GM21423 (cell line): ENCODE results near the gene SLC25A45.
A peak's percentile ranks its signal among the peaks of the same experiment; 100 is the strongest.

Experiments
- ATAC-seq: cut with Tn5 transposase; IDR thresholded peaks from one replicate; pipeline ENCODE4 v1.9.1; 2021; ENCODE audit warnings: mild to moderate bottlenecking, moderate library complexity; ENCODE audit not compliant: unreplicated experiment

The SLC25A45 gene

GRCh38 chr11:65389294-65389980 is 7.0 kb upstream of the SLC25A45 start:
- no peak for ATAC-seq

DNA sequence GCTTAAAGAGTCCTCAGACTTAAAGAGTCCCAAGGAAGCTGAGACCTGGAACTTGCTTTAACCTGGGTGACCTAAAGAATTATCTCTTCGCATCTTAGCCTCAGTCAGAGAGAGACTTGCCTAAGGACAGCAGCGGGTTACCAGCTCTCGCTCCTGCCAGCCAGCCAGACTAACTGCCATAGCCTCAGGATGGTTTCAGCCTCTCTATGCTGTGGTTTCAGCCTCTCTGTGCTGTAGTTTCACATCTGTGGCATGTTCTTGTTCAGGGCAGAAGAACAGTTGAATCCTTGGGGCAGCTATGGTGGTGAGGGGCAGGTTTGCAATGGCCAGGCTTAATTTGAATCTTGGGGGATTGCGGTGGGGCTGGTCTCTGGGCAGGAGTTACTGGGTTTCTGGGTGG is 6.3 kb upstream of the SLC25A45 start:
- ATAC-seq, result no peak

DNA sequence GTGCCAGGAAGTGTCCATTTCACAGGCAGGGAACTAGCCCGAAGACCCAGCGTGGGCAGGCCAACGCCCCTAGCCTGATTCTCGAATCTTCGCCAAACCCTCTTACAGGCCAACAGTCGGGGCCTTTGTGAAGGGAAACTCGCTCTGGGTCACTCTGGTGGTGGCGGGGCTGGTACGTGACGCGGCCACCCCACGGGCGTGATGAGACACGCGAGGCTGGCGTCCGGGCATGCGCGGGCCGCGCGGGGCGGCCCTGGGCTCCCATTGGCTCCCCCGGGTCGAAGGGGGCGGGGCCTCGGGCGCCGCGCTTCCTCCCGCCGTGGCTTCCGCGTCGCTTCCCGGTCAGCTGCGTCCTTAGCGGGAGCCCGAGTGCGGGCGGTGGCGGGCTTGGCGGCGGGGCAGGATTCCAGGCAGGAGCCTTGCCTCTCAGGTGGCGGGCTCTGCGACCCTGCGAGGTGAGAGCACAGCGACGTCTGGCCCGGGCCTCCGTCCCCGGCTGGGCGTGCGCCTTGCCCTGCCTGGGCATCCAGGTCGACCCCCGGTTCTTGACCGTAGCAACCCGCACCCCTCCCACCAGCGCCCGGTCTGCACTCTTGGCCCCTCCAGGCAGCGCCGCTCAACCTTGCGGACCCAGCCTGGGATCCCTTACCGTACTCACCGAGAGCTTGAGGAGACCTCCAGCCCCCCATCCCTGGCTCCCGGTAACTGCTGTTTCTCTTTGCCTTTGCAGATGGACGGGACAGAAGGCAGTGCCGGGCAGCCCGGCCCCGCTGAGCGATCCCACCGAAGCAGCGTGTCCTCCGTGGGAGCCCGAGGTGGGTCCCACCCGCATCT is 4.1 kb upstream of the SLC25A45 start, which contains the start of gene FRMD8:
Gene FRMD8 (plus strand): TSS at position 331 of the 834 bp plus-strand sequence. CDS start 400 bp downstream, at position 731.
- peak; percentile 34 for ATAC-seq

GRCh38 chr11:65384301-65384889 is 1.9 kb upstream of the SLC25A45 start:
- no peak for ATAC-seq

GRCh38 chr11:65383778-65384177 is 1.3 kb upstream of the SLC25A45 start:
- ATAC-seq, result no peak

- ATAC-seq, result no peak
Observed at GRCh38 chr11:65382804-65383368, 440 bp upstream of the SLC25A45 start.

GRCh38 chr11:65381716-65382032 is 772 bp downstream of the SLC25A45 start:
- no peak for ATAC-seq

- ATAC-seq, result no peak
Observed at GRCh38 chr11:65380460-65381119, 1.9 kb downstream of the SLC25A45 start.

DNA sequence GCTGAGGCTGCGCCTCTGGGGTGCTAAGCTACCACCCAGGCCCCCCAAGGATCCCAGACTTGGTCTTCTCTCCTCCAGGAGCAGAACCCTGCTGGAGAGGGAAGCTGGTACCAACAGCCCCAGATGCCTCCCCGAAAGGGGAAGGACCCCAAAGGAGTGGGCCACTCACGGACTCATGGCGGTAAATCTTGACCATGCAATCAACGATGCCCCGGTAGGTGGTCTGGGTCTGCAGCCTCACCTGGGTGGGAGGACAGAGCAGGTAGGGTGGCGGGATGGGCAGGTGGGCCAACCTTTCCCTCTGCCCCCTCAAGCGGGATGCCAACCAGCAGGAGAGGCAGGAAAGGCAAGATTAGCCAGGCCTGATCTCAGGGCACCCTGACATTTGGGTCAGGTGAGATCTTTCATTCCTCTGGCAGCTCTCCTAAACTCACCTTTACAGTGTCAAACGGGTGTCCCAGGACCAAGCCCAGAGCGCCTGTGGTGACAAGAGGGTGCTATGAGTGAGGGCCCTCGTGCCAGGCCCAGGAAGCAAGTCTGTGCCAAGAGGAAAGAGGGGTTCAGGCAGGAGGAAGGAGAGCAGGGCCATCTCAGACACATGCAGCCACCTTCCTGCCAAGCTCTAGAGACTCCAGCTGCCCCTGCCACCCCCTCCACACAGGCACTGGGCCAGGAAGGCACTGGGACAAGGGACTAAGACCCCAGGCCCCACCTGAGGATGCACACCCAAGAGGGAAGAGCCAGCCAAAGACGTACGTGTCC is 2.6 kb downstream of the SLC25A45 start:
- ATAC-seq, result no peak

- no peak for ATAC-seq
Observed at GRCh38 chr11:65378928-65379638, 3.4 kb downstream of the SLC25A45 start.

DNA sequence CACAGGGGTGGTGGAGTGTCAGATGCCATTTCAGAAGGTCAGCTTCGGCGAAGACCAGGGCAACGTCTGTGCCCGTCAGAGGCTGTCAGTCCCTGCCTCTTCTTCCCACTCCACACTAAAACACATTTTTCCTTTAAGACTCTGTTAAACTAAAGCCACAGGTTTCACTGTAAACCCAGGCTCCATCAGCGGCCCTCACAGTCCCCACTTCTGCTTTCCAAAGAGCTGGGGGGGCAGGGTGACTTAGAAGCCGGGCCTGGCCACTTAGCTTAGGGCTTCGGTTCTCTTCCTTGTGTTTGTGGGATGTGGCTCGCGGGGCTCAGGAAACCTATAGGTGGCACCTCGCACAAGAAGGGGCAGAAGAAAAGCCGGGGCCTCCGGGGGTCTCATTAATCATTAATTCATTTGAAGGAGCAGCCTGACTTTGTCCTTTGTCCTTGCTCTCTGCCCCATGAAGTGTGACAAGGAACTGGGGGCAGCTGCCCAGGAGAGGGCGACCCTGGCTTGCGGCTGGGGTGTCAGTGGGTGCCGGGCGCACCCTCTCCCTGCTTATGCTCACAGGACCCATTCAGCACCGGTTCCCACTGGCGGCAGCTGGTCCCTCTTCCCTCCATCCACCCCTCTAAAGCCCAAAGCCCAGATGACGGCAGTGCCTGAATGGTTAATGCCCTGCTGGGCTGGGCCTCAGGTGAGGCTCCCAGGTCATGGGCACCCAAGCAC is 4.1 kb downstream of the SLC25A45 start:
- ATAC-seq, result no peak

DNA sequence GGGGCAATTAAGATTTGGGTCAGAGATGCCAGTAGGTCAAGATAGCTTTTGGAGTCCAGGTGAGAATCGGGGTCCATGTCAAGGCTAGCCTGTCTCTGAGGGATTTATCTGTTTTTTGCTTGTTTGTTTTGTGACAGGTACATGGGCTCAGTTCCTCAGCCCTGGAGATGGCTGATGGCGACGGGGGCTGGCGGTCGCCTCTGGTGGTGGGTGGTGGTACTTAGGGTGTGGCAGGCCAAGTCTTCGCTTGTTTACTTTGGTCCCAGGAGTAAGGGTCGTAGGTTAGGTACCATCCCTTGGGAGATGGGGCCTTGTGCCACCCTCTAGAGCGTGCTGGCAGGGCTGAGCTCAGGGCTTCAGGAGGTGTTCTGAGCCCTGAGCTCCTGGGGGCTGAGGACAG is 4.7 kb downstream of the SLC25A45 start:
- ATAC-seq, result no peak

GRCh38 chr11:65377036-65377435 is 5.4 kb downstream of the SLC25A45 start:
- ATAC-seq, result no peak

DNA sequence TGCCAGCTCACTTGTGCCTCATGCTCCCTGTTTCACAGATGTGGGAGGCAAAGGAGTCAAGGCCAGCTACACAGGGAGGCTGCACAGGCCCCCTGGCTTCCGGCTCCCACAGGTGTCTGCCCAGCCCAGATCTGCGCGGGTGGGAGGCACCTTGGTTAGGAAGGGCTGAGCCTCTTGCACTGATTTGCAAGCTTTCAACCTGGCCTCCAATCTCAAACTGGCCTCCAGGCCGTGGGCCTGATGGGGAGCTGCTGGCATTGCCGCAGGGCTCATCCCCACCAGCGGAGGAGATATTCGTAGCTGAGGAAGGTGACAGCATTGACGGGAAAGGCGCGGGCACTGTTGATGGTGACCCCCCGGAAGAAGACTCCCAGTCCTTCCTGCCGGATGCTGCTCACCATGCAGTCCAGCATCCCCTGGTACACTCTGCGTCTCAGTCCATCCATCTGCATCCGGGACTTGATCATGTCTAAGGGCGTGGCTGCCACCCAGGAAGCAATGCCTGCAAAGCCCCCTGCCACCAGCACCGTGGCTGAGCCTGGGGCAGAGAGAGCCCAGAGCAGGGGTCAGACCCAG is 6.2 kb downstream of the SLC25A45 start:
- no peak for ATAC-seq

DNA sequence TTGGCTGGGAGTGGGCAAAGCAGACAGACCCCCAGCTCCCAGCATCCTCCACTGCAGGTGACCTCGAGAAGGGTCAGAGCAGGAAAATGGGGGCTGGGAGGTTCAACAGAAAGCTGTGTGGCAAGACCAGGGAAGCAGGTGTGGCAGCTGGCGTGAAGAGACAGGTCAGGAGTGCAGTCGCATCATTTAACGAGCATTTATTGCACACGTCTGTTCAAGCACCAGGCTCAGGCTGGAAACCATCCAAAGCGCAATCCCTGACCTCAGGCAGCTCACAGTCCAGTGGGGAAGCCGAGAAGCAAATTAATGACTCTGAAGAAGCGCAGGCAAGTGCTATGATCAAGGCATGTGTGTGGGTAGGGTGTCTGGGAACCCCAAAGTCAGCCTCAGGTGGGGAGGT is 7.4 kb downstream of the SLC25A45 start:
- ATAC-seq, result no peak

GRCh38 chr11:65373839-65374580 is 8.4 kb downstream of the SLC25A45 start:
- ATAC-seq, result no peak

DNA sequence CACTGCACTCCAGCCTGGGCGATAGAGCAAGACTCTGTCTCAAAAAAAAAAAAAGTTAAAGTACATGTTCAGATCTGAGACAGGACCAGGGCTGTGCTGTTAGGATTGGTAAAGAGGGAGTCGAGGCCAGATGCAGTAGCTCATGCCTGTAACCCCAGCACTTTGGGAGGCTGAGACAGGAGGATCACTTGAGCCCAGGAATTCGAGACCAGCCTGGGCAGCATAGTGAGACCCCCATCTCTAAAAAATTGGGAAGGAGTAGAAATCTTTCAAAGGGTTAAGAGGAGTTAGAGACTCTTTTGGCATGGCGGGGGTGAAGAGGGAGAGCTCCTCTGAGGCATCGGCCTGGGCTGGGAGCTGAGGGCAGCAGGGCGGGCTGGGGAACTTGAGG is 11.8 kb downstream of the SLC25A45 start:
- no peak for ATAC-seq

- ATAC-seq, result no peak
Observed at GRCh38 chr11:65366340-65366773, 16.1 kb downstream of the SLC25A45 start.
